HG02884 (cell line): ENCODE results near the gene DIP2C.
"Not testable (repeated sequence)": the region's sequence is repeated elsewhere in the genome, so short reads cannot be mapped to it uniquely, and the experiment has no call there.

Source experiments
- ATAC-seq: cut with Tn5 transposase; IDR thresholded peaks from one replicate; pipeline ENCODE4 v1.9.1; 2021; ENCODE audit warnings: mild to moderate bottlenecking, moderate library complexity; ENCODE audit not compliant: unreplicated experiment

DIP2C gene

DNA sequence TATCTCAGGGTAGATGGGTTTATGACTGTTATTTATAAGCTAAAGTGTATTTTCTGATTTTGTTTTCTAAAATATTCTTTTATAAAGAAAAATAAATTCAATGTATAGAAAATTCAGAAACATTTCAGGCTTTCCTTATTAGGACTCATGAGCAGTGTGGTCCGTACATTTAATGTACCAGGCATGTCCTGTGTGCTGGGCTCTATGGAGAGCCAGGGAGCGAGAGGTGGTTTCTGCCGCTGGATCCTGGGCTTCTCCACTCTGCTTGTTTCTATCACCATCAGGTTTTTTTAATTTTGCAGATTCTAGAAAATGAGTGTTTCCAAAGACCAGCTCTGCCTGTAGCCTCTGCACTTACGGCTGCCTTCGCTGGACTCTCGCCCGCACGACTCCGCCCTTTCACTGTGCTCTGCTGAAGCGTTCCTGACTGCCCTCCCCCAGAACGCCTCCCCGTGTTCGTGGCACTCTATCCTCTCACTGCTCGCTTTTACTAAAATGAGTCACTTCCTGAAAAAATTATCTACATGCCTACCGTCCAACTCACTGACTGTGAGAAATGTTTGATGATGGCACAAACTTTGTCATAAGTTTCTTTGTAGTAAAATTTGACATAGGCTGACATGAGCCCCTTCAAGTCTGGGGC is 365.7 kb downstream of the DIP2C start:
- ATAC-seq: peak; percentile 99

DNA sequence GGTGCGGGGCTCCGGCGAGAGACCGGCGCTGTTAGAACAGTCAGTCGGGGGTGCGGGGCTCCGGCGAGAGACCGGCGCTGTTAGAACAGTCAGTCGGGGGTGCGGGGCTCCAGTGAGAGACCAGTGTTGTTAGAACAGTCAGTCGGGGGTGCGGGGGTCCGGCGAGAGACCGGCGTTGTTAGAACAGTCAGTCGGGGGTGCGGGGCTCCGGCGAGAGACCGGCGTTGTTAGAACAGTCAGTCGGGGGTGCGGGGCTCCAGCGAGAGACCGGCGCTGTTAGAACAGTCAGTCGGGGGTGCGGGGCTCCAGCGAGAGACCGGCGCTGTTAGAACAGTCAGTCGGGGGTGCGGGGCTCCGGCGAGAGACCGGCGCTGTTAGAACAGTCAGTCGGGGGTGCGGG is 366.4 kb downstream of the DIP2C start:
- not testable (repeated sequence) for ATAC-seq

DNA sequence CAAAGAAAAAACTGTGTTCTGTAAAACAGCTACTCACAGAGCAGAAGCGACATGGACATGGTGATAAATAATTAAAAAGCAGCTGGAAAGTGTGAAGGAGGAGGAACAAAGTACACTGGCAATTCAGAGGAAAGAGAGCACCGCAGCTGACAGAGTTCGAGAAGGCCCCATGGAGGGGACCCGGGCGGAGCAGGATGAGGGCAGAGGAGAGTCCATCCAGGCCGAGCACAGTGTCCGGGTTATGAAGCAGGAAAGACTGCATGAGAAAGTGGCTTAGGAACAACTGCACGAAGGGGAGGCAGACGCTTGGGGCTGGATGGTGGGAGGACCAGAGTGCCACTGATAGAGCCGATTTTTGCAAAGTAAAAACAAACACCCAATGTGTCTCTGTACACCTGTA is 368.7 kb downstream of the DIP2C start:
- no peak for ATAC-seq

DNA sequence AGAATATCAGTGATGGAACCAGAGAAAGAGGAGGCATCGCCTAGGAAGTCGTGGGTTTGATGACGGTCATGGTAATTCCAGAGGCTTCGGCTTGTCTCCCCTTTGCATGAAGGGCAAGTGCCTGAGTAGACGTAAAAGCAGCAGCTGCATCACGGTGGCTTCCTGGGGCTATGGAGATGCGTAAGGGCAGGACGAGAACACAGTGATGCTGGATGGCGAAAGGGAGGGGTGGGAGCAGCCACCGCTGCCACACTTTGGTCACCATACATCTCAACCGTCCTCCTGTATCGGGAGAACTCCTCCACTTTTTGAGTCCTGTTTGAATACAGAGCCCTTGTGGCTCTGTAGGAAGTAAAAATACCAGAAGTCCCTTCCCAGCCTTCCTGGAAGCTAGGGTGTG is 371.5 kb downstream of the DIP2C start:
- no peak for ATAC-seq

DNA sequence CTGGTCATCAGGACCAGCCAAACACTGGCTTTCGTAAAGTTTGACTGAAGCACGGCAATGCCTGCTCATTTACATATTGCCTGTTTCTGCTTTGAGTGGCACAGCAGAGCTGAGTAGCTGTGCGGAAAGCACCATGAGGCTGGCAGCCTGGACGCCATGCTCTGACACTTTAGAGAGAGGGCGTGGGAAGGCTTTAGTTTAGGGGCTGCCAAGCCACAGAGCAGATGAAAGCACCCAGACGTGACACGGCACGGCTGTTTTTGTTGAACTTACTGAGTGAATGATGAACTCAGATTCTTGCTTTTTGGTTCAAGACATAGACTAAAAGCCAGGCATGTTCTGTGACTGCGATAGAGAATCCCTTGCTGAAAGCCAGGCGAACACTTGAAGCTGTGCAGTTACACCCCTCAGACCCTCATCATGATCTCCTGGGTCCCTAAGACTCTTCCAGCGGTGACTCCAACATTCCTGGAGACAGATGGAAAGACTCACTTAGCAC is 372.1 kb downstream of the DIP2C start:
- ATAC-seq: peak; percentile 89

DNA sequence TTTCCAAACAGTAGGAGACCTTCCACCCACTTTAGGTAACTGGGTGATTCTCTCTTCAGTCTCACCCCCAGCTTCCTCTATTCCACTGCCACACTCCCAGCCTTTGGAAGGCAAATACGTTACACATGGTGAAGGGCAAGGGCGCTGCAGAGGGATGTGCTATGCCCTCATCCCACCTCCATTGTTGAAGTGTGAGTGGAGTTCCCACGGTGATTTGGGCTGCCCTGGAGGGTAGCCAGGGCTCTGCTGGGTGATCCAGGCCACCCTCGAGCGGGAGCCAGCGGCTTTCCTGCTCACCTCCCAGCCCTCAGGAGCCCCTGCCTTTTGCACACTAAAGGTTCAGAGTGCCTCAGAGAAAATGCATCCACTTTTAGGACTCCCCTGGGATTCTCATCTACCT is 373.1 kb downstream of the DIP2C start:
- ATAC-seq: no peak

DNA sequence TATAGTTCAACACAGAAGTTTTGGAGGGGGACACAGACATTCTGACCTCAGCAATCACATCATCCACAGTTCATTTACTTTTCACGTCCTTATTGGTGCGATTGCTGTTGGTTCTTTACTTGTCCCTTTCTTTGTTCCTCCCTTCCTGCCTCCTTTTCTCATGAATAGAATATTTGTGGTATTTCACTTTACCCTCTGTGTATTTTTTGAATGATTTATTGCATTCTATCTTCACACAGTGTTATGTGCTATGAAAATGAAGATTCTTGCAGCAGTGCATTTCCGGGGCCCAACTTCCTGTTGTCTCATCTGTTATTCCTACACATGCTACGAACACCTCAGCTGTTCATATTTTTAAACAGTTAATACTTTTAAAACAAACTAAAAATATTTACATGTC is 374.6 kb downstream of the DIP2C start:
- ATAC-seq: no peak

DNA sequence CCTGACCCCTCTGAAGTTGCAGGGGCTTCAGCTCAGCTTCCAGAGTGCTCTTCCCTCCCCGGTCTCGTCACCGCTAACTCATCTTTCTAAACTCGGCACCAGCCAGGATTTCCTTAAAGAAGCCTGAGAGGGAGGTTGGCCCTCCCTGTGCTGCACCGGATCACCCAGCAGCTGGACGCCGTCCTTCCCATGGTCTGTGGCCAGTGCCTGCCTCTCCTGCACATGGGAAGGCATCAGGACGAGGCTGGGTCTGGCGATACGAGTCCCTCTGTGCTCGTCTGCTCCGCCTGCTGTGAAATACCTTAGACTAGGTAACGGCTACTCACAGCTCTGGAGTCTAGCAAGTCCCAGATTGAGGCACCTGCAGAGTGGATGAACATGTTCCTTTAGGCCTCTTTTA is 375.1 kb downstream of the DIP2C start:
- no peak for ATAC-seq

DNA sequence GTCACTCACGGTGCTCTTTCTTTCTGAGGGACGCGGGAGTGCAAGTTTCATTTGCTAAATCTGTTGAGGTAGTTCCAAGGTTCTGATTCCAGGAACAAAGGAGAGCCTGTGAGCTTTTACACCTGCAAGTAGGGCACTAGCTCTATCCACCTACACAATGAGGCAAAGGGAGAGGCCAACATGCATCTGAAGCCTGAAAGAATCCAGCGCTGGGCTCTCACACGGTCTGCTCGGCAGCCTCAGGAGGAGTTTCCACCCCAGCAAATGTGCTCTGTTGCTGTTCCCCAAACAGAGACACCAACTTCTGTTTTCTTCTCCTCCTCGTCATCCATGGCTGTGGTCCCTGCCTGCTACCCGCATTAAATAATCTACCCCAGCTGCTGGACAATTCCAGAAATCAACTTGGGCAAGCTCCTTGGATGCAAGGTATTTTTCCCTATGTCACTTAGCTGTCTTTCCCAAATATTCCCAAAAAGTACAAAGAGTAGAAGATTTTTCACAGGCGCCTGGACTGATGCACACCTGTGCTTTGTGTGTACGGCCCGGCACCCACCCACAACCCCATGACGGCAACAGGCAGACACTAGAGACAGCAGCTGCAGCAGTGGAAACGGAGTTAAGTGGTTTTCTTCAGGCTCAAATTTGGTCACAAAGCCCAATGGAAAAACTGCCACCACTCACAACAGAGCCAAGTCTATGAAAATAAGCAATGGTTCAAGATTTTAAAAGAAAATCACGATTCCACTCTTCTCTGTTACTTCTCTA is 377.4 kb downstream of the DIP2C start:
- ATAC-seq: no peak

DNA sequence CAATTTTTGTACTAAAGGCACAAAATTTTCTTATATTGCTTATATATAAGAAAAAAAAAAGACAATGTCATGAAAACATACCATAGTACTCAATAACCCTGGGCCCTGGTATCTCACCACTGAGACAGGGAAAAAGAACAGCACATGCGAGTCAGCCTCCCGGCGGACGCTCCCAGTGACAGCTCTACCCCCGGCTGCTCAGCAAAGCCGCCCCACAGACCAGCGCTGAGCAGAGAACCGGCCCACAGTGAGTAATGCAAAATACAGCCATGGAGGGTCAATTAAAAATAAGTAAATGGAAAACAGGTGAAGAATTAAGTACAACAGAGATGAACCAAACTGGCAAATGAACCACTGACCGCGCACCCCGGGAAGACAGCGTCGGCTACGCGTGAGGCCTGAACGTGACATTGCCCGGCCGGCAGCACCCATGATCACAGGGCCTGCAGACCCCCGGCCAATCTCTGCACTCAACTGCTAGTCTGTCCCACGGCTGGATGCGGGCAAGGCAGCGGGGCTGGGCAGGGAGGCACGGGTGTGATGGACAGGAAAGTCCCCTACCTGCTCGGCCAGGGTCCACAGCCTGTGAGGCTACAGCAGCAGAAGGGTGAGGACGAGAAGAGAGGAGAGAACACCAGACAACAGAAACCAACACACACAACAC is 378.4 kb downstream of the DIP2C start:
- no peak for ATAC-seq

DNA sequence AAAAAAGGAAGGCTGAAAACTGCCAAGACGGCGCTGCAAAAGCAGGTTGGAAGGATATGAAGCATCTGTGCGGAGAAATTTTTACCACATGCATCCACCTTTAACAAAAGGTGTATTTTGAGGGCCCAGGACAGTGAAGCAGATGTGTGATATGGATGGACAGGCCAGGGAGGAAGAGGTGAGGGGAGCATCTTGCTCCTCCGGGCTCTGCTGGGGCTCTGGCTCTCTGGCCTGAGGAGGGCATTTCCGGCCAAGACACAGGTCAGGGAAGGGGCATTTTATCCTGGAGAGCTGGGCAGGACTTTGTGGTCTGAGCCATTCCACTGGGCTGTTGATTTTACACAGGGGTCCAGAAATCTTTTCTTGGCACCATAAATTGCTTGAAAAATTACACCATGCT is 379.1 kb downstream of the DIP2C start:
- ATAC-seq: no peak

DNA sequence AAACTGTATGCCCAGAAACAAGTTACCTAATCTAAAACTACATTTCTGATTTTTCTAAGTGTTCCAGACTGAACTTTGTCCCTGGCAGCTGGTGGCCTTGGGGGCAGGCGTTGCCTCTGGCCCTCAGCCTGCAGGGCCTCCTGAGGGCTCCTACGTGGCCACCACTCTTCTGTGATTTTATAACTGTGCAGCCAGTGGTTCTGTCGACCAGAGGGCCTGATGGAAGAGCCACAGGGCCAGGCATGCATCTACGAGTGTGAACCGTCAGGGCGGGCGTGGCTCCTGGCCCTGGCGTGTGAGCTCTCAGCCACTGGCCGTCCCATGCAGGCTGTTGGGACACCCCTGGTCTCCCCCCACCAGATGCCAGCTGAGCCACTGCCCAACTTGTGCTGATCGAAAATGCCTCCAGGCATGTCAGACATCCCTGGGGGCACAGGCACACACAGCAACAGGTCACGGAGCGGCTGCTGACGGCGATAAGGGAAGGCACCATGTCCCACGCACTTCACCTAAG is 380.8 kb downstream of the DIP2C start:
- no peak for ATAC-seq

DNA sequence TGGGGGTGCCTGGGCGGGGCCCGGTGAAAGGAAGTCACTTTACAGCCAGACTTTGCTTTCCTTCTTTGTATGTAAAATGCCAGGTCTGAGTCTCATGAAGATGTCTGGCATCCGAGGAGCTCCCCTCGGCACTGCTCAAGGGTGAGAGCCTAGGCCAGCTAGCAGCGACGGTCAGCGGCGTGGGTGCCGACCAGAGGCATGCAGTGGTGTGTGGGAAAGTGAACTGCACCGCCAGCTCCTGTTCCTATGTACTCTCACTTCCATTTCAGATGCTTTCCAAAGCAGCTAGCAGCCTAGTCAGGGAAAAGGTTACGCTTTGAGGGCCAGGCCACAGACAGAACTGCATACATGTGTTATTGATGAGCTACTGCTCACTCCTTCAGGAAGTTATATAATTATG is 381.4 kb downstream of the DIP2C start:
- no peak for ATAC-seq

DNA sequence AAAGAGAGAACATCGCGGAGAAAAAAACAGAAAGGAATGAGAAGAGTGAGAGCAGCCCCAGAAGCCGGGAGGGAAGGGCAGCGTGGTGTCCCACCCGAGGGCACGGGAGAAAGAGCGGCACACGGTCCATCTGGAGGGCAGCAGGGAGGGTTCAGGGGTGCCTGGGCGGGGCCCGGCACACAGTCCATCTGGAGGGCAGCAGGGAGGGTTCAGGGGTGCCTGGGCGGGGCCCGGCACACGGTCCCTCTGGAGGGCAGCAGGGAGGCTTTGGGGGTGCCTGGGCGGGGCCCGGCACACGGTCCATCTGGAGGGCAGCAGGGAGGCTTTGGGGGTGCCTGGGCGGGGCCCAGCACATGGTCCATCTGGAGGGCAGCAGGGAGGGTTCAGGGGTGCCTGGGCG is 381.8 kb downstream of the DIP2C start:
- no peak for ATAC-seq

DNA sequence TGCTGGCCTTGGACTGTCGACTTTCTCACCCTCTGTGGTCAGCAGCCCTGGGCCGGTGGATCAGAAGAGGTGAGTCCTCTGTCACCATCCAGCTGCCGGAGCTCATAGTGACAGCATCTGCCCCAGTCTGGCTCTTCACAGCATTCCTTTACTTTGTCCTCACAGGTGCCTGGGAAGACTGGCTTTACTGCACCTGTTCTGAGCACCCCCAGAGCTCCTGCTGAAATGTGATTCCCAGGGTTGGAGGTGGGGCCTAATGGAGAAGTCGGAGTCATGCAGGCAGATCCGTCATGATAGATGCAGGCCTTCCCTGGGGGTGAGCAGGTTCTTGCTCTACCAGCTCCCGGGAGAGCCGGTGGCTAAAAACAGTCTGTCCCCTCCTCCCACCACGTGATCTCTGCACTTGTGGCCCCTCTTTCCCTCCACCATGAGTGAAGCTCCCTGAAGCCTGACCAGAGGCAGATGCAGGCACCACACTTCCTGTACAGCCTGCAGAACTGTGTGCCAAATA is 382.7 kb downstream of the DIP2C start:
- no peak for ATAC-seq

DNA sequence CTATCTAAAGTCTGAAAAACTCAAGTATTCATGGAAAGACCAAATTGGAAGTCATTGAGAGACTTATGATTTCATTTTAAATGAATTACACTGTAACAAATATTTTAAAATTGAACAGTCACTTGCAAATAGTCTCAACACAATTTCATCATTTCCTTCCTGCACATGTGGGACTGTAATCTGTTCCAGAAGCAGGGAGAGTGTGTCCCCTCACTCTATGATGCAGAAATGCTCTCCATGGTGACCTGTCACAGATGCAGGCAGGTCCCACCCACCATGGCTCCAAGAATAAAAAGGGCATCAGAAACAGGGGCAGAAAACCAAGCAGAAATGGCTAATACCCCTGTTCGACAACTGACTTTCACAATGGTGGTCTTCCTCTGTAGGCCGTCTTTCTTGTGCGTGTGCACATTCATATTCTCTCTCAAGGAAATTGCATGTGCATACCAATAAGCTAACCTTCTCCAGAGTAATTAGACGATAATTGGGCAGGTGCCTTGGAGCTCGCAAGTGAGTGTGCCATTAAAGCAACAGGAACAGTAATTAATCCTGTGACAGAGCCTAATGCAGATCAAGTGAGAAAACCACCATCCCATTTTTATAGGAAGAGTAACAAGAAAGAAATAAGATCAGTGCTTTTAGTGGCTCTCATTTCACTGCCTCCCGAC is 383.3 kb downstream of the DIP2C start:
- ATAC-seq: no peak

DNA sequence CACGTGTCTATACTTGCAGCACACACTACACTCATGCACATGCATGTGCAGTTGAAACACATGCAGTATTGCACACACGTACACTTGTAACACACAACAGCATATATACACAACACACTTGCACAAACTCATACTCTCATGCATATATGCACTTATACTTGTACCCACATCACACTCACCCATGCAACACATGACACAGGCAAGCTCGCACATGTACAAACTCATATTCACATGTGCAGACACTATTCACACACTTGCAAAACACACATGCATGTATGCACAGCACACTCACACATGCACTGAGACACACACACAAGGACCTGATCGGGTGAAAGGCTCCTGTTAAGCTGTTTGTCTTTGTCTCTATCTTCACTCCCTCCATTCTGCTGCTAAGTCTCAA is 384.4 kb downstream of the DIP2C start:
- no peak for ATAC-seq

DNA sequence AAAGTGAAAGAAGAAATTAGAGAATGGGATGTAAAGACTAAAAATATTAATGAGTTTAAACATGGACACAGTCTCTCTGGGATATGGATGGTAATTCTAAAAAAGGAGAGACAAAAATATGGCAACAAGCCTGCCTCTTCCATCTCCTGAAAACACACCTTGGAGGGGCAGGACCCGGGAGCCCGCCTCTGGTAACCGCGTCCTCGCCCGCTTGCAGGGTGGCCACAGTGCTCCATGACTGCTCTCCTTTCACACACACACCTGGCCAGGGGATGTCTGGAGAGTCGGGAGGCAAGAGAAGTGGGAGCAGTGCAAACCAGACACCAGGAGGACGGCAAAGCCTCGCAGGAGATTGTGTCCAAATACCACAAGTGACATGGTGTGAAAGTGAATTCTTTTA is 387.9 kb downstream of the DIP2C start:
- no peak for ATAC-seq

DNA sequence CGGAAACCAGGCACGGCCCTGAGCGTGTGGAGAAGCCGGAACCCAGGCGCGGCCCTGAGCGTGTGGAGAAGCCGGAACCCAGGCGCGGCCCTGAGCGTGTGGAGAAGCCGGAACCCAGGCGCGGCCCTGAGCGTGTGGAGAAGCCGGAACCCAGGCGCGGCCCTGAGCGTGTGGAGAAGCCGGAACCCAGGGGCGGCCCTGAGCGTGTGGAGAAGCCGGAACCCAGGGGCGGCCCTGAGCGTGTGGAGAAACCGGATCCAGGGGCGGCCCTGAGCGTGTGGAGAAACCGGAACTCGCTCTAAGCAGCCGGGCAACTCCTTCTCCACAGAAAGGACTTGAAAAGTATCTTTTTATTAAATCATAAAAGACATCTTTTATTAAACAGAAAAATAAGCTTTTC is 388.9 kb downstream of the DIP2C start:
- ATAC-seq: not testable (repeated sequence)

DNA sequence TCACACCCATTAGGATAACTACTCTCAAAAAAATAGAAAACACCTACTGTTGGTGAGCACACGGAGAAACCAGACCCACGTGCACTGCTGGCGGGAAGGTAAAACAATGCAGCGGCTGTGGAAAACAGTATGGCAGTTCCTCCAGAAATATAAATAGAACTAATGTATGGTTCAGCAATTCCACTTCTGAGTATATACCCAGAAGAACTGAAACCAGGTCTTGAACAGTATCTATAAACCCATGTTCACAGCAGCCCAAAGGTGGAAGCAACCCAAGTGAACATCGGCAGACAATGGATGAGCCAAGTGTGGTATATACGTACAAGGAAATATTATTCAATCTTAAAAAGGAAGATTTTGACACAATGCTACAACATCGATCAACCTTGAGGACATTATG is 389.5 kb downstream of the DIP2C start:
- ATAC-seq: peak; percentile 75

DNA sequence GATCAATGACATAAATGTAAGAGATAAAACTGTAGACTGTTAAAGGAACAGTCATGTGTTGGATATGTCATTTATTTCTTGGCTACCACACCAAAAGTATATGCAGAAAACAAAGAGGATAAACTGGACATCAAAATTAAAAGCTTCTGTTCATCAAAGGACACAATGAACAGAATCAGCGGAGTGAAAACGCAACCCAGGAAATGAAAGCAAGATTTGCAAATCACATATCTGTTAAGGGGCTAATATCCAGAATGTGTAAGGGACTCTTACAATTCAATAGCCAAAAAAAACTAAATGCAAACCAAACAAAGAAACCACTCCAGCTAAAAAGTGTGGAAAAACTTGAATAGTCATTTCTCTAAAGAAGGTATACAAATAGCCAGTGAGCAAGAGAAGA is 390.0 kb downstream of the DIP2C start:
- peak; percentile 55 for ATAC-seq
